Lower lobe of right lung (tissue), 2 donors: Measurements from ENCODE around the gene MYADML2. TPM values are rescaled to one million over a fixed set of nuclear protein-coding genes. Genes with fewer than 3 reads are reported as not detected.

Experiments
- ATAC-seq, 2 donors: fragments of 200-7000 bp; cut with Tn5 transposase; one replicate each; pipeline ENCODE4 v1.9.1; 2020 to 2022; ENCODE audit warnings: mild to moderate bottlenecking in 2 of 2, moderate library complexity in 2 of 2
- DNase-seq: peaks from one replicate; pipeline ENCODE4 v3.0.0-alpha.2; 2020
- H3K27ac ChIP-seq: fragments of 200-600 bp; one replicate; pipeline ENCODE4 v1.8.0; 2022
- H3K27me3 ChIP-seq: fragments of 200-600 bp; one replicate; pipeline ENCODE4 v1.8.0; 2022; ENCODE audit warnings: low read depth
- H3K36me3 ChIP-seq: fragments of 200-600 bp; one replicate; pipeline ENCODE4 v1.8.0; 2022; ENCODE audit warnings: mild to moderate bottlenecking
- H3K4me1 ChIP-seq: fragments of 200-600 bp; one replicate; pipeline ENCODE4 v1.8.0; 2022
- H3K4me3 ChIP-seq: fragments of 200-600 bp; one replicate; pipeline ENCODE4 v1.8.0; 2022; ENCODE audit warnings: mild to moderate bottlenecking
- H3K9me3 ChIP-seq: fragments of 200-600 bp; one replicate; pipeline ENCODE4 v1.8.0; 2022
- CTCF ChIP-seq: fragments of 200-600 bp; IDR thresholded peaks from one replicate; pipeline ENCODE4 v1.8.0; 2022; ENCODE audit warnings: antibody characterized with exemption, mild to moderate bottlenecking
- intact Hi-C: fragments of 100-400 bp; cut with DNase I; formaldehyde crosslinking; loops from one replicate; pipeline ENCODE4 v1.11.0; 2022
- total RNA-seq: library from RNA; stranded (reverse); fragmentation: NEBNext Ultra II Directional; extraction: Animal tissue kit (Norgen Biotek cat#: 25700); gene quantifications from one replicate; pipeline ENCODE4 v1.2.1, GENCODE V29; 2021
- donor health status: DM: no; HTN: yes; CAD: no; lungs with severe emphysema.

The MYADML2 gene
- total RNA-seq, 1 donor from 2014 or later: not detected

GRCh38 chr17:81907219-81908145, 39.6 kb downstream of the MYADML2 start:
- intact Hi-C loops: no loop called here
- ATAC-seq (no peak), DNase-seq (no peak)
- Histone ChIP-seq H3K27ac (no peak overlapping the region), H3K4me1 (peaks cover 20% of the 10 kb centered on the region), H3K36me3 (peaks cover 47% of the 10 kb centered on the region), H3K4me3 (no peak overlapping the region), H3K27me3 (no peaks in the 10 kb centered on the region), H3K9me3 (no peaks in the 10 kb centered on the region)
- no peak for TF ChIP-seq CTCF

GRCh38 chr17:81906476-81907218, 40.4 kb downstream of the MYADML2 start:
- H3K36me3 ChIP-seq: peaks cover 40% of the 10 kb centered on the region

GRCh38 chr17:81905993-81906392, 41.0 kb downstream of the MYADML2 start:
- Histone ChIP-seq H3K27me3 (peaks cover 4% of the 10 kb centered on the region), H3K9me3 (no peaks in the 10 kb centered on the region), H3K27ac (no peak overlapping the region), H3K36me3 (peaks cover 40% of the 10 kb centered on the region), H3K4me3 (no peak overlapping the region), H3K4me1 (peaks cover 23% of the 10 kb centered on the region)
- TF ChIP-seq CTCF: no peak
- ATAC-seq: no peak
- DNase-seq: no peak
- intact Hi-C loops: no loop called here

More at GRCh38 chr17:81906476-81907218, 40.4 kb downstream of the MYADML2 start:
- no peaks in the 10 kb centered on the region for H3K9me3 ChIP-seq
- no peak overlapping the region for H3K27ac ChIP-seq
- H3K4me1 ChIP-seq: peaks cover 21% of the 10 kb centered on the region
- ATAC-seq (no peak), DNase-seq (no peak)
- H3K4me3 ChIP-seq: no peak overlapping the region
- TF ChIP-seq CTCF: no peak
- peaks cover 2% of the 10 kb centered on the region for H3K27me3 ChIP-seq
- intact Hi-C loops: no loop called here

- H3K27me3 ChIP-seq: peaks cover 4% of the 10 kb centered on the region
- H3K4me1 ChIP-seq: peaks cover 20% of the 10 kb centered on the region
- DNase-seq (no peak), ATAC-seq (no peak)
- no peak overlapping the region for H3K27ac ChIP-seq
- no peak overlapping the region for H3K4me3 ChIP-seq
- no peak for TF ChIP-seq CTCF
- H3K9me3 ChIP-seq: no peaks in the 10 kb centered on the region
- intact Hi-C loops: no loop called here
- H3K36me3 ChIP-seq: peaks cover 44% of the 10 kb centered on the region
Observed at GRCh38 chr17:81905424-81905875, 41.6 kb downstream of the MYADML2 start.

GRCh38 chr17:81904600-81905423, 42.2 kb downstream of the MYADML2 start:
- no peak for ATAC-seq

More at GRCh38 chr17:81904600-81905423, 42.2 kb downstream of the MYADML2 start:
- no peak for TF ChIP-seq CTCF
- peaks cover 4% of the 10 kb centered on the region for H3K27me3 ChIP-seq
- DNase-seq: no peak
- peaks cover 14% of the 10 kb centered on the region for H3K4me1 ChIP-seq
- peaks cover 50% of the 10 kb centered on the region for H3K36me3 ChIP-seq
- no peak overlapping the region for H3K4me3 ChIP-seq
- intact Hi-C loops: no loop called here
- H3K9me3 ChIP-seq: no peaks in the 10 kb centered on the region
- no peak overlapping the region for H3K27ac ChIP-seq
